SJSA1 (cell line): ENCODE measurements around the gene TECPR1. TPM values are rescaled to one million over a fixed set of nuclear protein-coding genes. Genes with fewer than 3 reads are reported as not detected.
"Not testable (repeated sequence)": the region's sequence is repeated elsewhere in the genome, so short reads cannot be mapped to it uniquely, and the experiment has no call there.

ENCODE experiments used
- DNase-seq, 2 experiments: peaks; one replicate each; pipeline ENCODE4 v3.0.0-alpha.2; 2015 to 2020; ENCODE audit warnings: low spot score in 2 of 2, low read depth in 1 of 2
- H3K27ac ChIP-seq: fragments of 250-450 bp; sonication (Bioruptor Pico); 2 replicates; pipeline ENCODE4 v1.5.1; 2020; ENCODE audit warnings: mild to moderate bottlenecking, moderate library complexity
- H3K27me3 ChIP-seq: fragments of 250-450 bp; sonication (Bioruptor Pico); replicated peaks from 2 replicates; pipeline ENCODE4 v1.5.1; 2020; ENCODE audit warnings: mild to moderate bottlenecking, moderate library complexity
- H3K36me3 ChIP-seq: fragments of 250-450 bp; sonication (Bioruptor Pico); 2 replicates; pipeline ENCODE4 v1.5.1; 2020; ENCODE audit warnings: mild to moderate bottlenecking
- H3K4me1 ChIP-seq: fragments of 250-450 bp; sonication (Bioruptor Pico); replicated peaks from 2 replicates; pipeline ENCODE4 v1.6.1; 2021; ENCODE audit warnings: mild to moderate bottlenecking
- H3K4me3 ChIP-seq: fragments of 250-450 bp; sonication (Bioruptor Pico); 2 replicates; pipeline ENCODE4 v1.5.1; 2020; ENCODE audit warnings: mild to moderate bottlenecking
- H3K9me3 ChIP-seq: fragments of 250-450 bp; sonication (Bioruptor Pico); replicated peaks from 2 replicates; pipeline ENCODE4 v1.5.1; 2020; ENCODE audit warnings: mild to moderate bottlenecking
- total RNA-seq: library from RNA; depleted of rRNA; stranded (reverse); fragments of >200 nt; shearing (Covaris generic); gene quantifications from 2 replicates; pipeline ENCODE4 v1.2.3, GENCODE V29; 2014

Gene TECPR1
- total RNA-seq, 1 experiment from 2014 or later, result 22.1 TPM

DNA sequence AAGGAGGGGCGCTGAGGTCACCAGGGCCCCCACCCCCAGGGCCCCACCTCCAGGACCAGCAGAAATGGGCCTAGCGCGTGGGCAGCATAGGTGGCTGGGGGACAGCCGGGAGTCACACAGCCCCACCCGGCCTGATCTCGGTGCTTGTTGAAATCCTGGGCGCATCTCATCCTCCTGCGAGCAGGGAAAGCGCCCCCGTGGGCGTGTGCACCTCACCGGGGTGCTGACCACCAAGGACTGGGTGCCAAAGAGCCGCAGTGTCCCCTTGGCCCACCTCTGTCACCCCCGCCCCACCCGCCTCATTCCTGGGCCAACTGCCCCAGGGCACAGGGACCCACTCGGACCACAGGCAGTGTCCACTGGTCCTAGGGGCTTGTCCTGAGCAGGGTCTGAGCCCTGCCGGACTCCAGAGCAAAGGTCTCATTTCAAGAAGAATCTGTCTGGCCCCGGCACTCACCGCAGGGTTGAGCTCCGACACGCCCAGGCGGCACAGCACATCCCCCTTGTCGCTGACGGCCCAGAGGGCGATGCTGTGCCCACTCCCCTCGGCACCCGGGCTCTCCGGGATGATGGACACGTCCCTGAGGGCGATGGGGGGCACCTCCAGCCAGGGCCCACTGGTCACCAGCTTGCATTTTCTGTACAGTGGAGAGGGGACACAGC, 29.4 kb downstream of the TECPR1 start:
- no peak for DNase-seq
- no peaks in the 10 kb centered on the region for H3K9me3 ChIP-seq
- H3K4me3 ChIP-seq, result no peak overlapping the region
- H3K27me3 ChIP-seq, result no peaks in the 10 kb centered on the region
- H3K27ac ChIP-seq, result no peak overlapping the region
- peaks cover 4% of the 10 kb centered on the region; the same call in 1 of the 2 replicates for H3K4me1 ChIP-seq
- no peaks in the 10 kb centered on the region for H3K36me3 ChIP-seq

GRCh38 chr7:98221611-98222532, 30.2 kb downstream of the TECPR1 start:
- H3K27me3 ChIP-seq, result no peaks in the 10 kb centered on the region
- no peak overlapping the region for H3K27ac ChIP-seq

GRCh38 chr7:98219382-98219781, 32.6 kb downstream of the TECPR1 start:
- not testable (repeated sequence) for H3K27ac ChIP-seq, H3K36me3 ChIP-seq, H3K9me3 ChIP-seq, H3K4me3 ChIP-seq, H3K4me1 ChIP-seq, H3K27me3 ChIP-seq
- DNase-seq, result peak in 1 of 2 experiments; percentile 47

More at GRCh38 chr7:98221611-98222532, 30.2 kb downstream of the TECPR1 start:
- no peak for DNase-seq
- Histone ChIP-seq H3K4me3 (no peak overlapping the region), H3K4me1 (peaks cover 4% of the 10 kb centered on the region; the same call in 1 of the 2 replicates), H3K9me3 (no peaks in the 10 kb centered on the region), H3K36me3 (no peaks in the 10 kb centered on the region)

- H3K9me3 ChIP-seq, result no peaks in the 10 kb centered on the region
- no peaks in the 10 kb centered on the region for H3K27me3 ChIP-seq
- H3K36me3 ChIP-seq, result no peaks in the 10 kb centered on the region
- no peak overlapping the region for H3K27ac ChIP-seq
- H3K4me3 ChIP-seq, result no peak overlapping the region
- H3K4me1 ChIP-seq, result peaks cover 4% of the 10 kb centered on the region; the same call in 1 of the 2 replicates
- DNase-seq, result no peak
Measured at GRCh38 chr7:98217623-98218582, 34.1 kb downstream of the TECPR1 start.

DNA sequence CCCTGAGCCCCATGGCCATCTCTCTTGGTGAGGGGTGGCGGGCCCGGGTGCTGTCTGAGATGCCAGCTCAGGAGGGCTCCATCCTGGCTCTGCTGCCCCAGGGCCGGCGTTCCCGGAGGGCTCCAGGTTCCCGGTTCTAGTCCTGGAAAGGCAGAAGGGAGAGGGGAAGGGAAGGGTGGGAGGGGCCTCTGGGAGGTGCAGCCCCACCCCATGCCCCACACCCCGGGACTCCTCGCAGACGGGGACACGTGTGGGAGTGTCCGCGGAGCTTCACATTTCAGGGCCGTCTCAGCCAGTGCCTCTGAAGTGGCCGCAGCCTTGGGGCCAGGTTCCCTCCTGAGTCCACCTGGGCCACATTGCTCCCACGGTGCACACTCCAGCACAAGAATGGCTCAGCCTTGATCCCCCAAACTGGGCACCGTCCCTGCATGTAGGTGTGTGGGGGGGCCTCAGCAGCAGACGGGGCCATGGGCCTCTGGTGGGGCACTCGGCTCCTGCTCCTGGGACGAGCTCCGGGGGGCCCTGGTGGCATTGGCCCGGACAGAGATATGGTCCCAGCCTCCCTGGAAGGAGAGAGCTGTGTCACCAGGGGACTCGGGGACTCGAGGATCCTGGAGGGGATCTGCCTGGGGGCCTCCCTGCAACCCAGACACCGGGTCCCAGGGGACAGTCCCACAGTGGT, 35.0 kb downstream of the TECPR1 start:
- H3K27ac ChIP-seq, result no peak overlapping the region
- H3K27me3 ChIP-seq, result no peaks in the 10 kb centered on the region
- DNase-seq, result no peak
- H3K4me1 ChIP-seq, result peaks cover 4% of the 10 kb centered on the region; the same call in 1 of the 2 replicates
- H3K9me3 ChIP-seq, result no peaks in the 10 kb centered on the region
- no peak overlapping the region for H3K4me3 ChIP-seq
- no peaks in the 10 kb centered on the region for H3K36me3 ChIP-seq

DNA sequence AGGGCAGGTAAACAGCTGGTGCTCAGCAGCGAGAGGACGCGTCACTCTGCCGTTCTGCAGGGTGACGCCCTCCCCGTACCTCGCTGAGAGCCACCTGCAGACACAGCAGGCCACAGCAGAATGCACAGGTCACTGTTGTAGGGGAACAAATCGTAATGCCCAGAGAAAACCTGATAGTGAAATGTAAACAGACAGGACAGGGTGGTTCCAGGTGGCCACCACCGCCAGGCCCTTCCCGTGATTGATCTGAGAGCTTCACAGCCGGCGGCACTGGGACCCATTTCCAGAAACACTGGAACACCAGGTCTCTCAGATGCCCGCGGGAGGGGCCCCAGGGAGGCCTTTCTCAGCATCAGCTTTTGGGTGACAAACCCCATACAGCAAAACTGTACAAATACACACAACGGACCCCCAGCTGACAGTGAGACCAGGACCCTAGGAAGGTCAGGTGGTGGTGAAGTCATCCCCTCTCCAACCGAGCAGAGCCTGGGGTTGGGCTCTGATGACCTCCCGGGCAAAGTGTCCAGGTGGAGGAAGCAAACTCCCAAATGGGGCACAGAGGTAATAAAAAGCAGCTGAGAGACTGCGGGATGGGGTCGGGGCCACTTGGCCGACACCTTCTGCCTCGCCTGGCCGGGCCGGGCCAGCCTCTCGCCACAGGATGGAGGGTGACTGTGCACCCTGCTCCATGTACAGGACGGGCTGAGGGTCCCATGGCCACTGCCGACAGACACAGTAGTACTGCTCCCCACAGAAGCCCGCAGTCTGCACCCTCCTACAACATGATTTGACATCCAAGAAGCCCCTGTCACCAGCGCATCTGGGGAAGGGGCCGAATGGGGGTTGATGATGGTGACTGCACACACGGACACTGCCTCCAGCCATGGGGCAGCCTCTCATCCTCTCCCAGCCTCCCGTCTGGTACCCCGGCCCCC, 36.2 kb downstream of the TECPR1 start:
- peaks cover 4% of the 10 kb centered on the region; the same call in 1 of the 2 replicates for H3K4me1 ChIP-seq

DNA sequence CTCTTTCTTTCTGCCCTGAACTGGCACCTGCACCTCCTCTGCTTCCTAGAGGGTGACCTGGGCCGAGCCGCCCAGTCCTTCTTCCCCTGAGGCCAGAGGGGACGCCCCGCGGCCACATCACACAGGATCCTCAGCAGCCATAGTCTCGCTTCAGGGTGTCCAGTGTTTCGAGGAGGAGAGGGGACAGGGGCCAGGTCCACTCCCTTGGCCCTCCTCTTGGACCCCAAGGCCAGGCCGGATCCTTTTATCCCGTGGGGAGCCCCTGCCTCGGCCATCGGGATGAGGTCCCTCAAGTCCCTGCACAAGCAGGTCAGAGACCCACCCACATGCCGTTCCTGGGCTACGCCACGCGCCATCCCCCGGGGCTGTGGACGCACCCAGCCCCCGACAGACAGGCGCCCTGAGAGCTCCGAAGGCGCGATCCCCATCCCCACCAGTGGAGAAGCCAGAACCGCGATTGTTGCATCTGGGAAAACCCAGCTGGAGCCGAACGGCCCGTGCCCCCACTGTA, 37.2 kb downstream of the TECPR1 start:
- Histone ChIP-seq H3K36me3 (no peaks in the 10 kb centered on the region), H3K9me3 (no peaks in the 10 kb centered on the region), H3K4me3 (no peak overlapping the region), H3K27me3 (0 out of 2 replicates have a peak, but pooled peaks cover 4% of the 10 kb centered on the region), H3K27ac (no peak overlapping the region), H3K4me1 (peaks cover 4% of the 10 kb centered on the region; the same call in 1 of the 2 replicates)
- DNase-seq, result no peak

More for the DNA sequence above, 36.2 kb downstream of the TECPR1 start:
- H3K9me3 ChIP-seq, result no peaks in the 10 kb centered on the region
- no peak overlapping the region for H3K4me3 ChIP-seq
- H3K27me3 ChIP-seq, result 0 out of 2 replicates have a peak, but pooled peaks cover 4% of the 10 kb centered on the region
- DNase-seq, result no peak
- H3K27ac ChIP-seq, result no peak overlapping the region
- no peaks in the 10 kb centered on the region for H3K36me3 ChIP-seq

GRCh38 chr7:98213888-98214810, 37.9 kb downstream of the TECPR1 start:
- Histone ChIP-seq H3K27me3 (0 out of 2 replicates have a peak, but pooled peaks cover 4% of the 10 kb centered on the region), H3K4me1 (peaks cover 4% of the 10 kb centered on the region; the same call in 1 of the 2 replicates), H3K9me3 (no peaks in the 10 kb centered on the region), H3K36me3 (no peaks in the 10 kb centered on the region), H3K27ac (no peak overlapping the region), H3K4me3 (no peak overlapping the region)
- DNase-seq, result no peak

- Histone ChIP-seq H3K36me3 (no peaks in the 10 kb centered on the region), H3K27ac (no peak overlapping the region), H3K4me3 (no peak overlapping the region), H3K4me1 (no peaks in the 10 kb centered on the region), H3K27me3 (0 out of 2 replicates have a peak, but pooled peaks cover 4% of the 10 kb centered on the region), H3K9me3 (no peaks in the 10 kb centered on the region)
- no peak for DNase-seq
Measured at GRCh38 chr7:98213296-98213887, 38.6 kb downstream of the TECPR1 start.

DNA sequence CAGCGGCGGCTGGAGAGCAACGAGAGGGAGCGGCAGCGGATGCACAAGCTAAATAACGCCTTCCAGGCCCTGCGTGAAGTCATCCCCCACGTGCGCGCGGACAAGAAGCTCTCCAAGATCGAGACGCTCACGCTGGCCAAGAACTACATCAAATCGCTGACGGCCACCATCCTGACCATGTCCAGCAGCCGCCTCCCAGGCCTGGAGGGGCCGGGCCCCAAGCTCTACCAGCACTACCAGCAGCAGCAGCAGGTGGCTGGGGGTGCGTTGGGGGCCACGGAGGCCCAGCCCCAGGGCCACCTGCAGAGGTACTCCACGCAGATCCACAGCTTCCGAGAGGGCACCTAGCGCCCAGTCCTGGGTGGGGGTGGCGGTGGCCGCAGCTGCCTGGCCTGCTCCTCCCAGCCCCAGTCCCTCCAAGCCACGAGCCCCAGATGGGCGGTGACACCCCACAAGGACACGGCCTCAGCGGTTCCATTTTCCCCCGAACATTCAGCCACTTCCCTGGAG, 39.4 kb downstream of the TECPR1 start:
- DNase-seq, result peak in 1 of 2 experiments; percentile 40
- Histone ChIP-seq H3K27ac (no peak overlapping the region), H3K9me3 (no peaks in the 10 kb centered on the region), H3K4me3 (no peak overlapping the region), H3K27me3 (0 out of 2 replicates have a peak, but pooled peaks cover 4% of the 10 kb centered on the region), H3K4me1 (no peaks in the 10 kb centered on the region), H3K36me3 (no peaks in the 10 kb centered on the region)
